ENCODE data around the gene KCNJ12. TPM values are rescaled to one million over a fixed set of nuclear protein-coding genes. Genes with fewer than 3 reads are reported as not detected.
A peak's percentile ranks its signal among the peaks of the same experiment; 100 is the strongest.

KCNJ12 gene
- total and polyA plus RNA-seq, 2 of the 4 experiments (the other 2 are of a cell fraction), result under 0.01 to 0.10 TPM

- Histone ChIP-seq H3K9me1 (ENCODE audit: insufficient read depth, low read length) (0 out of 2 replicates have a peak, but pooled peaks cover 3% of the 10 kb centered on the region), H2AK5ac (ENCODE audit: low read depth, low read length) (no peak overlapping the region), H3K18ac (ENCODE audit: low read depth, low read length) (no peak overlapping the region), H2BK5ac (ENCODE audit: low read depth, low read length, poor library complexity, severe bottlenecking) (no peak overlapping the region), H3K79me1 (ENCODE audit: low read depth in 1 of 2, low read length in 2 of 2) (no peaks in the 10 kb centered on the region), H3K27ac (ENCODE audit: insufficient read depth, low read length) (no peak overlapping the region), H2AK9ac (replicated peaks; ENCODE audit: low read depth, low read length, poor library complexity) (peak overlapping the region; percentile 42), H3K14ac (replicated peaks; ENCODE audit: low read depth, low read length) (no peak overlapping the region), H3K4me1 (ENCODE audit: control insufficient read depth, insufficient read depth, low read length) (peaks cover 4% of the 10 kb centered on the region; the same call in 1 of the 2 replicates), H2BK20ac (ENCODE audit: low read depth, low read length) (no peak overlapping the region), H3K9me3 (ENCODE audit: control insufficient read depth, insufficient read depth, low read length) (no peaks in the 10 kb centered on the region), H4K91ac (ENCODE audit: insufficient read depth, low read depth, low read length) (no peak overlapping the region), H3K36me3 (ENCODE audit: control insufficient read depth, insufficient read depth, low read length) (no peaks in the 10 kb centered on the region), H3K4me2 (ENCODE audit: low read depth, low read length) (no peak overlapping the region), H3K4ac (ENCODE audit: low read depth, low read length) (no peak overlapping the region), H3K4me3 (ENCODE audit: insufficient read depth, low read depth, low read length) (no peak overlapping the region), H3K9ac (ENCODE audit: low read depth, low read length) (no peak overlapping the region), H3K23ac (ENCODE audit: low read depth, low read length) (no peak overlapping the region), H4K20me1 (ENCODE audit: insufficient read depth, low read length) (0 out of 2 replicates have a peak, but pooled peaks cover 5% of the 10 kb centered on the region), H3K56ac (ENCODE audit: extremely low read depth, insufficient read depth, low read length) (no peak overlapping the region), H3K27me3 (ENCODE audit: control insufficient read depth, insufficient read depth, low read length) (peaks cover 23% of the 10 kb centered on the region), H2BK15ac (ENCODE audit: low read depth, low read length) (no peak overlapping the region), H4K8ac (ENCODE audit: low read depth in 2 of 2, low read length in 2 of 2) (no peak overlapping the region; a peak in 1 of 4 replicates), H2BK120ac (ENCODE audit: low read depth, low read length) (no peak overlapping the region), H4K5ac (ENCODE audit: low read depth, low read length) (no peak overlapping the region), H2AFZ (replicated peaks; ENCODE audit: low read length, poor library complexity) (no peak overlapping the region)
- intact Hi-C loops (cut with micrococcal nuclease) (loop anchor here (5.0 kb wide), 1 partner anchor 326 kb away; the partner anchor contains the start of gene DHRS7B), dilution Hi-C loops (cut with HindIII; ENCODE audit: low sequenced_read_pairs, unreplicated experiment) (no loop called here), in situ Hi-C loops (cut with MboI; ENCODE audit: low sequenced_read_pairs) (no loop called here)
- no TSS peak for BruUV-seq (replicated peaks)
- CTCF ChIA-PET, result no interaction called here
- POLR2A ChIA-PET (ENCODE audit: unreplicated experiment), result no interaction called here
- DNase-seq, result no peak
- TF ChIP-seq MAZ (IDR thresholded peaks at IDR 0.05; ENCODE audit: borderline replicate concordance, low read depth, low read length) (no peak), SMC3 (IDR thresholded peaks at IDR 0.05; ENCODE audit: low read depth, low read length) (no peak), POLR2A (IDR thresholded peaks at IDR 0.05; ENCODE audit: low read depth, low read length) (no peak), RCOR1 (IDR thresholded peaks at IDR 0.05; ENCODE audit: insufficient replicate concordance, low read length) (no peak), BHLHE40 (IDR thresholded peaks at IDR 0.05; ENCODE audit: low read depth, low read length) (no peak), MAFK (IDR thresholded peaks at IDR 0.05; ENCODE audit: low read depth, low read length) (no peak), NFE2L2 (IDR thresholded peaks at IDR 0.05; ENCODE audit: low read depth, low read length) (no peak), CEBPB (IDR thresholded peaks at IDR 0.05; ENCODE audit: low read depth, low read length) (no peak), RAD21 (IDR thresholded peaks at IDR 0.05; ENCODE audit: low read length) (no peak), MXI1 (IDR thresholded peaks at IDR 0.05; ENCODE audit: borderline replicate concordance, low read depth, low read length) (no peak), CTCF (conservative IDR thresholded peaks at IDR 0.05; ENCODE audit: low read depth, low read length) (no peak), FOS (IDR thresholded peaks at IDR 0.05; ENCODE audit: low read depth, low read length) (no peak)
- TF ChIP-seq, protein P1, sequence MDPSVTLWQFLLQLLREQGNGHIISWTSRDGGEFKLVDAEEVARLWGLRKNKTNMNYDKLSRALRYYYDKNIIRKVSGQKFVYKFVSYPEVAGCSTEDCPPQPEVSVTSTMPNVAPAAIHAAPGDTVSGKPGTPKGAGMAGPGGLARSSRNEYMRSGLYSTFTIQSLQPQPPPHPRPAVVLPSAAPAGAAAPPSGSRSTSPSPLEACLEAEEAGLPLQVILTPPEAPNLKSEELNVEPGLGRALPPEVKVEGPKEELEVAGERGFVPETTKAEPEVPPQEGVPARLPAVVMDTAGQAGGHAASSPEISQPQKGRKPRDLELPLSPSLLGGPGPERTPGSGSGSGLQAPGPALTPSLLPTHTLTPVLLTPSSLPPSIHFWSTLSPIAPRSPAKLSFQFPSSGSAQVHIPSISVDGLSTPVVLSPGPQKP (IDR thresholded peaks at IDR 0.05; ENCODE audit: borderline replicate concordance, low read depth, low read length), result no peak
- TF ChIP-seq, protein P2, sequence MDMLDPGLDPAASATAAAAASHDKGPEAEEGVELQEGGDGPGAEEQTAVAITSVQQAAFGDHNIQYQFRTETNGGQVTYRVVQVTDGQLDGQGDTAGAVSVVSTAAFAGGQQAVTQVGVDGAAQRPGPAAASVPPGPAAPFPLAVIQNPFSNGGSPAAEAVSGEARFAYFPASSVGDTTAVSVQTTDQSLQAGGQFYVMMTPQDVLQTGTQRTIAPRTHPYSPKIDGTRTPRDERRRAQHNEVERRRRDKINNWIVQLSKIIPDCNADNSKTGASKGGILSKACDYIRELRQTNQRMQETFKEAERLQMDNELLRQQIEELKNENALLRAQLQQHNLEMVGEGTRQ (IDR thresholded peaks at IDR 0.05; ENCODE audit: low read depth, low read length), result no peak
- ATAC-seq (ENCODE audit: low read depth), result no peak
- 67% methylated on average over 6 of the region's 17 CpGs; no CpG with 5 or more reads in 1 of the 2 experiments for WGBS, 2 experiments (ENCODE audit: extremely low coverage in 2 of 2, insufficient read length in 1 of 2)
These were observed 77.2 kb downstream of the KCNJ12 start for GRCh38 chr17:21453144-21453898.
